Duodenal mucosa (tissue), 2 donors: ENCODE data around the gene FREM3.
"Not testable (repeated sequence)": the region's sequence is repeated elsewhere in the genome, so short reads cannot be mapped to it uniquely, and the experiment has no call there.

Source experiments
- H3K27ac ChIP-seq: one replicate; pipeline ENCODE4 v1.7.0; 2013; ENCODE audit warnings: low read depth, low read length
- H3K27me3 ChIP-seq, 2 donors: one replicate each; pipeline ENCODE4 v1.7.0; 2013; ENCODE audit warnings: low read length in 2 of 2, control low read depth in 1 of 2; ENCODE audit not compliant: insufficient read depth in 2 of 2, control insufficient read depth in 1 of 2
- H3K36me3 ChIP-seq, 2 donors: one replicate each; pipeline ENCODE4 v1.7.0; 2013; ENCODE audit warnings: low read length in 2 of 2, control low read depth in 1 of 2; ENCODE audit not compliant: insufficient read depth in 2 of 2, control insufficient read depth in 1 of 2
- H3K4me1 ChIP-seq, 2 donors: one replicate each; pipeline ENCODE4 v1.7.0; 2013; ENCODE audit warnings: low read length in 2 of 2, control low read depth in 1 of 2; ENCODE audit not compliant: insufficient read depth in 2 of 2, control insufficient read depth in 1 of 2
- H3K4me3 ChIP-seq, 2 donors: one replicate each; pipeline ENCODE4 v1.7.0; 2013; ENCODE audit warnings: low read length in 2 of 2, low read depth in 1 of 2
- H3K9ac ChIP-seq, 2 donors: one replicate each; pipeline ENCODE4 v1.7.0; 2013; ENCODE audit warnings: low read length in 2 of 2, low read depth in 1 of 2
- H3K9me3 ChIP-seq, 2 donors: one replicate each; pipeline ENCODE4 v1.7.0; 2013; ENCODE audit warnings: low read length in 2 of 2, control low read depth in 1 of 2; ENCODE audit not compliant: control insufficient read depth in 1 of 2

The FREM3 gene

DNA sequence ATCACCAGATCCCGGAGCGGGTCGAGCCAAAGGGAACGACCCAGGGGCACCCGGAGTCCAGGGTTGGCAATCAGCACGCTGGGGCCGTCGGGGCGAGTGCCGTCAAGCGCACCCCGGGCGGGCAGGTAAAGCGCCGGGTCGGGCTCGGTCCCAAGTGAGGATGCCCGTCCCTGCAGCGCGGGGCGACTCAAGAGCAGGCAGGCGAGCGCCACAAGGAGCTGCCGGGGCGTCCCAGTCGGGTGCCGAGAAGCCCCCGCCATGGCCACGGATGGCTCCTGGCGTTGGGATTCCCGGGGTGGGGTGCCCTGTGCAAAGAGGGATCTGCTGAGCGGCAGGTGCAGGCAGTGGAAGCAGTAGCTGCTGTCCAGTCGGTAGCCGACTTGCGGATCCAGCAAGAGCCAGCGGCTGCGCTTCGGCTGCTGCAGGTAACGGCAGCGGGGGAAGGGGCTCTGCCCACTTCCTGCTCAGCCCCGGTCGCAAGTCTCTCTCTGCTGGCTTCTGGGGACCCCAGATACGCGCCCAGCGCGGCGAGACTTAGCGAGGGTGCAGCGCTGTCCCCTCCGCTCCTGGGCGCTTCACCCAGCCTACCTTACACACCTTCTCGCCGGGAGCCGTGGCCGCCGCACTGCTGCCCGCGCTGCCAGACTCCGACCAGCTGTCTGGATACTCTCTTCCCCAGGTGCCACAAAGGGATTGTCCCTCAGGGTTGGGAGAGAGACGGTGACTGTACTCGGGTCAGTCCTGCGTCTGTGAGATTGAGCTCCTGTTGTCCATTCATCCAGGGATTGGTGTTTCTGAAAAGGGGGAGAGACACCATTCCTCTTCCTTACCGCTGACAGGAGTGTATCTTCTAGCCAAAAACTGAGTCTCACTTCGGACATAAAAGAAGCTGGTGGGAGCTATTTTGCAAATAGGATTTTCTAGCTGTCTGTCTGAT lies at the start of gene FREM3:
FREM3 (minus strand) TSS at position 260 of the 937 bp plus-strand sequence; CDS start at position 260, 0 bp downstream.
- Histone ChIP-seq H3K4me3 (peak within 1 kb of the TSS; percentile 36 to 40), H3K9me3 (no peaks in the 10 kb centered on the region), H3K9ac (no peak within 1 kb of the TSS), H3K36me3 (no peaks in the 10 kb centered on the region), H3K4me1 (no peaks in the 10 kb centered on the region), H3K27ac (no peak within 1 kb of the TSS), H3K27me3 (peaks cover 28 to 30% of the 10 kb centered on the region in 2 donors)

DNA sequence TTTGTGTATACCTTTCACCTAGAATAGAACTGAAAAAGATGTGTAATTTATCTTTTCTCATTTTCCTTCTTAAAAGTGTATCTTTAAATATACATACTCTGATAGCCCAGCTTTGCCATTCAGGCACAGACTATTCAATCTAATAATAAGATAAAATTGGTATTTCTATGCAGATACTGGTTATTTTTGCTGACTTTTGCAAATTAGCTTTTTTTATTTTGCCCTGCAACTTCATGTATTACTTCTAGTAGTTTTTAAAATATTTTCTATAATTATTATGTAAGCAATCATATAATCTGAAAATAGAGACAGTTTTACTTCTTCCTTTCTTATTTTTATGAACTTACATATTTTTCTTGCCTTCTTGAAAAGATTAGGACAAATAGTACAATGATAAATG lies 45.4 kb upstream of the FREM3 start:
- Histone ChIP-seq H3K4me3 (no peak overlapping the region), H3K4me1 (no peaks in the 10 kb centered on the region), H3K9me3 (no peaks in the 10 kb centered on the region), H3K9ac (no peak overlapping the region), H3K27ac (no peak overlapping the region), H3K36me3 (no peaks in the 10 kb centered on the region), H3K27me3 (no peaks in the 10 kb centered on the region)

DNA sequence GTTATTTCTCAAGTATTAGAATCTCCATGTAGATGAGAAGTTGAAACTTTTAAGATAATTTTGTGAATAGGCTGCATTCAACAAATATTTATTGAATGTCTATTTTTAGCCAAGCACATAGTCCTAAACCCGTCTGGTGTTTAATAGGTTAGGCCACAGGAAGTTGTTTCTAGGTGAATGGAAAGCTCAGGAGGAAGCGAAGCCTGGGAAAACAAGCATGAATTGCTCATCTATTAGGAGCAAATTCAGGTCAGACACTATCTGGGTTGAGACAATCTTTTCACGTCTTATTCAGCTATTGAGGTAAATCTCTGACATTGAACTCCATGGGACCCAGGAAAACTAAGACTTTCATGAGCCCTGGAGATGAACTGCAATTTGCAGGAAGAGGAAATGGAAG lies 43.1 kb upstream of the FREM3 start:
- Histone ChIP-seq H3K36me3 (no peaks in the 10 kb centered on the region), H3K4me3 (no peak overlapping the region), H3K9me3 (no peaks in the 10 kb centered on the region), H3K9ac (no peak overlapping the region), H3K4me1 (no peaks in the 10 kb centered on the region), H3K27ac (no peak overlapping the region), H3K27me3 (no peaks in the 10 kb centered on the region)

DNA sequence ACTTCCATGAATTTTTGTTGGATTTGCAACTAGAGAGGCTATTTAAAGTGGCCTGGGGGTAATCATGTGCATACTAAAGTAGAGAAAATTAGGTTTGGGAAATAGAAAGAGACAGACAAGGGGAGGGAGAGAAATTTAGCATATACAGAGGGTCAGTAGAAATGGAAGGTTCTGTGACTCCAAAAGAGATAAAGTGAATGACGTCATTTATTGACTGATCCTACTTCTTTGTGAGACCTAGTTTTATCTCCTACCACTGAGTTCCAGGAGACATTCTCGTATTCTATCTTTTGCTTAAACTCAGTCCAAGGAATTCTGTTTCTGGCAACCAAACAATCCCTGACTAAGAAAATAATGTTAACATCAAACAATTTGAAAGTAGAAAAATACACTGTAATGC lies 42.4 kb upstream of the FREM3 start:
- H3K36me3 ChIP-seq: no peaks in the 10 kb centered on the region
- H3K27me3 ChIP-seq: no peaks in the 10 kb centered on the region
- H3K27ac ChIP-seq: no peak overlapping the region
- no peaks in the 10 kb centered on the region for H3K9me3 ChIP-seq
- H3K4me1 ChIP-seq: no peaks in the 10 kb centered on the region
- no peak overlapping the region for H3K4me3 ChIP-seq
- no peak overlapping the region for H3K9ac ChIP-seq

DNA sequence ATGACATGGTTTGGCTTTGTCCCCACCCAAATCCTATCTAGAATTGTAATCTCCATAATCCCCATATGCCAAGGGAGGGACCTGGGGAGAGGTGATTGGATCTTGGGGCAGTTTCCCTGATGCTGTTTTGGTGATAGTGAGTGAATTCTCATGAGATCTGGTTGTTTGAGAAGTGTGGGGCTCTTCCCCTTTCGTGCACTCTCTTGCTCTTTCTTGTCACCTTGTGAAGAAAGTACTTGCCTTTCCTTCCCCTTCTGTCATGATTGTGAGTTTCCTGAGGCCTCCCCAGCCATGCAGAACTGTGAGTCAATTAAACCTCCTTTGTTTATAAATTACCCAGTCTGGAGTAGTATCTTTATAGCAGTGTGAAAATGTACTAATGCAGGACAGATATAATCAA lies 36.4 kb upstream of the FREM3 start:
- no peaks in the 10 kb centered on the region for H3K27me3 ChIP-seq
- no peak overlapping the region for H3K9ac ChIP-seq
- no peak overlapping the region for H3K4me3 ChIP-seq
- H3K9me3 ChIP-seq: no peaks in the 10 kb centered on the region
- H3K4me1 ChIP-seq: no peaks in the 10 kb centered on the region
- no peak overlapping the region for H3K27ac ChIP-seq
- H3K36me3 ChIP-seq: no peaks in the 10 kb centered on the region

DNA sequence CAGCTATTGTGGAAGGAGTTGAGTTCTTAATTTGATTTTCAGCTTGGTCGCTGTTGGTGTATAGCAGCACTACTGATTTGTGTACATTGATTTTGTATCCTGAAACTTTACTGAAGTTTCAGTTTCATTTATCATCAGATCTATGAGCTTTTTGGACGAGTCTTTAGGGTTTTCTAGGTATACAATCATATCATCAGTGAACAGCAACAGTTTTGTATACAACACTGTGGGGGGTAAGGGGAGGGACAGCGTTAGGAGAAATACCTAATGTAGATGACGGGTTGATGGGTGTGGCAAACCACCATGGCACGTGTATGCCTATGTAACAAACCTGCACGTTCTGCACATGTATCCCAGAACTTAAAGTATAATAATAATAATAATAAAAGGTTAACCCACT lies 35.6 kb upstream of the FREM3 start:
- not testable (repeated sequence) for H3K27me3 ChIP-seq, H3K36me3 ChIP-seq, H3K9ac ChIP-seq, H3K27ac ChIP-seq, H3K4me3 ChIP-seq, H3K9me3 ChIP-seq, H3K4me1 ChIP-seq

DNA sequence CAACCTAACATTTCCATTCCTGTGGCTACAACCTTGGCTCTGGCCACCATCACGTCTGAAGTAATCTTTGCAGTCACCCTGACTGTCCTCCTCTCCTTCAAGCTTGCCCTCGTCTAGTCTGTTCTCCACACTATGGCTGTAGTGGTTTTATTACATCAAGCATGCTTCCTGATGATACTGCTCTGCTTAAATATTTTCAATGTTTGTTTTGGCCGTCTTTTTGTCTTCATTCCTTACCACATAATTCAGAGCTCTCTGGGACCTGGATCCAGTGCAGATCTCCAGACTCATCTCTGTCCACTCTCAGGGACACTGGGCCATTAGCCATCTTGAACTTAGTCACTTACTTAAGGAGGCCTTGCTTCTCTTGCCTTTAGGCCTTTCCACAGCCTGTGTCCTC lies 27.7 kb upstream of the FREM3 start:
- Histone ChIP-seq H3K9me3 (no peaks in the 10 kb centered on the region), H3K36me3 (no peaks in the 10 kb centered on the region), H3K9ac (no peak overlapping the region), H3K27ac (no peak overlapping the region), H3K27me3 (no peaks in the 10 kb centered on the region), H3K4me3 (no peak overlapping the region), H3K4me1 (no peaks in the 10 kb centered on the region)

DNA sequence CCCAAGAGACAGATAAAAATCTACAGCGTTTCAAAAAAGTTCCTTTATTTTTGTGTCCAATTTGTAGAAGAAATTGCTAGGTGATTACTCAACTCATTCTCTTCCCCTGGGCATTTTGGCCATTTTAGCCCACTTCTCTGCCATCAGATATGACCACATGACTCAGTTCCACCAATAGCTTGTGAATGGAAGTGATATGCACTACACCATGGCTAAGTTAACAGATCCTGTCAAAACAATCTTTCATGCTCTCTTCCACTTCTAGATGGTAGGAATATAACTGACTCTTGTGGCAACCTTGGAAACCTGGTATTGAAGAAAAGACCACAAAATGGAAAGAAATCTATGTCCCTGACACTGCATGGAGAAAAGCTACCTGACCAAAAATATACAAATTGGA lies 26.2 kb upstream of the FREM3 start:
- H3K4me3 ChIP-seq: no peak overlapping the region
- H3K4me1 ChIP-seq: no peaks in the 10 kb centered on the region
- H3K9me3 ChIP-seq: no peaks in the 10 kb centered on the region
- no peak overlapping the region for H3K9ac ChIP-seq
- H3K36me3 ChIP-seq: no peaks in the 10 kb centered on the region
- no peaks in the 10 kb centered on the region for H3K27me3 ChIP-seq
- H3K27ac ChIP-seq: no peak overlapping the region

DNA sequence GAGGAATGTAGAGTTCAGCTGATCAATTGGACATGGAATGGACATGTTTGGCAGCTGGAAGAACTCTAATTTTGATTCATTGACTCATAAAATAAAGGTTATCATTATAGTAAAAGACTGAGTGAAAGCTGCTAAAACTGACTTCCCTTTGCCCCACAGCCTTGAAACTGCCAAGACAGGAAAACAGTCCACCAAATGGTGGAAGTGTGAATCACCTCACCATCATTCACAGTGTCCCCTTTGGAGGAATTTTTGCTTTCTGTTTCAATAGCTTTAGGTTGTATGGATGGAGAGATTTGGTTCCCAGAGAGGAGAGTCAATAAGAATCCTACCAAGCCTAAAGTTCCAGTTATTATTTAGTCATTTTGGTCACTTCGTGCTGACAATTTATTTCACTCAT lies 20.8 kb upstream of the FREM3 start:
- Histone ChIP-seq H3K4me1 (no peaks in the 10 kb centered on the region), H3K36me3 (no peaks in the 10 kb centered on the region), H3K27ac (no peak overlapping the region), H3K4me3 (no peak overlapping the region), H3K9me3 (no peaks in the 10 kb centered on the region), H3K27me3 (no peaks in the 10 kb centered on the region), H3K9ac (no peak overlapping the region)

DNA sequence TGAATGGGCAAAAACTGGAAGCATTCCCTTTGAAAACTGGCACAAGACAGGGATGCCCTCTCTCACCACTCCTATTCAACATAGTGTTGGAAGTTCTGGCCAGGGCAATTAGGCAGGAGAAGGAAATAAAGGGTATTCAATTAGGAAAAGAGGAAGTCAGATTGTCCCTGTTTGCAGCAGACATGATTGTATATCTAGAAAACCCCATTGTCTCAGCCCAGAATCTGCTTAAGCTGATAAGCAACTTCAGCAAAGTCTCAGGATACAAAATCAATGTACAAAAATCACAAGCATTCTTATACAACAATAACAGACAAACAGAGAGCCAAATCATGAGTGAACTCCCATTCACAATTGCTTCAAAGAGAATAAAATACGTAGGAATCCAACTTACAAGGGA lies 18.3 kb upstream of the FREM3 start:
- not testable (repeated sequence) for H3K27me3 ChIP-seq, H3K27ac ChIP-seq, H3K4me3 ChIP-seq

More for the DNA sequence above, 18.3 kb upstream of the FREM3 start:
- not testable (repeated sequence) for H3K9ac ChIP-seq, H3K4me1 ChIP-seq, H3K36me3 ChIP-seq, H3K9me3 ChIP-seq
